HepG2 (cell line): ENCODE measurements around the gene BICDL2. TPM values are rescaled to one million over a fixed set of nuclear protein-coding genes. Genes with fewer than 3 reads are reported as not detected.

ENCODE experiments used
- ATAC-seq: fragments of 200-7000 bp; cut with Tn5 transposase; 3 replicates; pipeline ENCODE4 v1.9.1; 2020; ENCODE audit warnings: mild to moderate bottlenecking, moderate library complexity
- BruUV-seq: library from RNA; stranded (reverse); fragments of 400-500 nt; replicated peaks from 2 replicates; lab custom pipeline; 2021; lab: Mats Ljungman, UMichigan
- CTCF ChIA-PET: fragments of 300-600 bp; formaldehyde crosslinking; extraction: SDS; loops from one replicate; lab custom pipeline; 2021; ENCODE audit warnings: low total read pairs, inconsistent platforms, low intra/inter-chr PET ratio; lab: Yijun Ruan, JAX
- POLR2A ChIA-PET: fragments of 350-600 bp; sonication (Branson Sonifier 250); formaldehyde crosslinking; loops from one replicate; lab custom pipeline; 2020; ENCODE audit warnings: antibody characterized with exemption, inconsistent platforms; lab: Yijun Ruan, JAX
- DNase-seq: peaks from one replicate; pipeline ENCODE4 v3.0.0-alpha.2; 2015; ENCODE audit warnings: low spot score
- FAIRE-seq: peaks from 3 replicates; lab custom pipeline; 2011; peaks lifted over from hg19 to GRCh38; lab: Jason Lieb, UNC
- H2AFZ ChIP-seq: one replicate; pipeline ENCODE4 v1.6.1; 2011; ENCODE audit warnings: low read length, inconsistent platforms
- H3K27ac ChIP-seq: fragments of 300-600 bp; 3 replicates; pipeline ENCODE4 v1.8.0; 2011; ENCODE audit warnings: mixed run types, mild to moderate bottlenecking, mixed read lengths, low read length, inconsistent platforms; ENCODE audit not compliant: insufficient read depth; ENCODE audit errors: extremely low read length
- H3K27me3 ChIP-seq, 2 experiments: fragments of 200-600 bp in 1 of 2; 2 replicates in 1 of 2; 3 replicates in 1 of 2; pipeline versions ENCODE4 v1.6.0 to v1.8.0; 2011; ENCODE audit warnings: low read length in 2 of 2, mild to moderate bottlenecking in 2 of 2, moderate library complexity in 2 of 2, inconsistent platforms in 1 of 2; ENCODE audit not compliant: insufficient read depth in 2 of 2, control insufficient read depth in 1 of 2
- H3K36me3 ChIP-seq, 2 experiments: fragments of 200-600 bp in 1 of 2; replicated peaks in 1 of 2; 2 replicates in 1 of 2; 3 replicates in 1 of 2; pipeline versions ENCODE4 v1.5.1 to v1.8.0; 2011; ENCODE audit warnings: low read length in 2 of 2, inconsistent platforms in 1 of 2; ENCODE audit not compliant: insufficient read depth in 2 of 2, control insufficient read depth in 1 of 2
- H3K4me1 ChIP-seq: 2 replicates; pipeline ENCODE4 v1.5.1; 2012; ENCODE audit warnings: low read length, inconsistent platforms; ENCODE audit not compliant: insufficient read depth
- H3K4me2 ChIP-seq: 2 replicates; pipeline ENCODE4 v1.6.0; 2011; ENCODE audit warnings: low read depth, low read length, inconsistent platforms
- H3K4me3 ChIP-seq, 3 experiments: fragments of 200-600 bp in 1 of 3; sonication (generic), shearing (Covaris generic) in 1 of 3; replicated peaks in 1 of 3; 2 replicates each; pipeline ENCODE4 v1.5.1; 2011 to 2016; ENCODE audit warnings: low read length in 3 of 3, inconsistent platforms in 2 of 3, low read depth in 2 of 3, mild to moderate bottlenecking in 2 of 3, control low read depth in 1 of 3, mixed read lengths in 1 of 3; ENCODE audit not compliant: insufficient read depth in 1 of 3
- H3K79me2 ChIP-seq: one replicate; pipeline ENCODE4 v1.6.1; 2011; ENCODE audit warnings: low read length, inconsistent platforms; ENCODE audit not compliant: insufficient read depth
- H3K9ac ChIP-seq: 2 replicates; pipeline ENCODE4 v1.6.0; 2011; ENCODE audit warnings: mild to moderate bottlenecking, low read depth, low read length, inconsistent platforms; ENCODE audit not compliant: insufficient read depth
- H3K9me3 ChIP-seq: 2 replicates; pipeline ENCODE4 v1.5.1; 2012; ENCODE audit warnings: mild to moderate bottlenecking, low read length
- H4K20me1 ChIP-seq: 2 replicates; pipeline ENCODE4 v1.6.0; 2011; ENCODE audit warnings: inconsistent platforms, mild to moderate bottlenecking, low read length, moderate library complexity; ENCODE audit not compliant: insufficient read depth
- AGO2 ChIP-seq: fragments of 200-400 bp; formaldehyde crosslinking; optimal IDR thresholded peaks from 2 replicates; pipeline ENCODE3; 2017; ENCODE audit warnings: mild to moderate bottlenecking, low read depth, low read length, moderate library complexity
- BHLHE40 ChIP-seq: IDR thresholded peaks from 2 replicates; pipeline ENCODE4 v1.6.1; 2011; ENCODE audit warnings: low read length, improper control_type of control experiment
- CTCF ChIP-seq: sonication (generic); formaldehyde crosslinking; IDR thresholded peaks from 2 replicates; pipeline ENCODE4 v1.5.0; 2020; ENCODE audit warnings: mild to moderate bottlenecking, missing genetic modification reagents, moderate library complexity
- ETV5 ChIP-seq: IDR thresholded peaks from 2 replicates; pipeline ENCODE4 v1.6.1; 2018; ENCODE audit warnings: missing biosample characterization, missing genetic modification reagents, inconsistent platforms, borderline replicate concordance
- EZH2 ChIP-seq: conservative IDR thresholded peaks from 2 replicates; pipeline ENCODE4 v1.6.1; 2012; ENCODE audit warnings: mild to moderate bottlenecking, low read depth, low read length, moderate library complexity
- GABPB1 ChIP-seq: IDR thresholded peaks from 2 replicates; pipeline ENCODE4 v1.6.1; 2016; ENCODE audit warnings: mild to moderate bottlenecking, missing genetic modification reagents, moderate library complexity, missing compliant biosample characterization
- KDM2A ChIP-seq: sonication (generic); formaldehyde crosslinking; IDR thresholded peaks from 2 replicates; pipeline ENCODE4 v1.4.0; 2020; ENCODE audit warnings: low read depth, missing genetic modification reagents, borderline replicate concordance
- MAX ChIP-seq: IDR thresholded peaks from 2 replicates; pipeline ENCODE4 v1.6.1; 2012; ENCODE audit warnings: inconsistent platforms
- MAZ ChIP-seq, 2 experiments: sonication (generic) in 1 of 2; formaldehyde crosslinking in 1 of 2; IDR thresholded peaks; 2 replicates each; pipeline versions ENCODE4 v1.5.0 to v1.6.1; 2012 to 2020; ENCODE audit warnings: low read depth in 2 of 2, mild to moderate bottlenecking in 2 of 2, borderline replicate concordance in 1 of 2, improper control_type of control experiment in 1 of 2, low read length in 1 of 2, missing genetic modification reagents in 1 of 2, moderate library complexity in 1 of 2
- MTF2 ChIP-seq: sonication (generic); formaldehyde crosslinking; IDR thresholded peaks from 2 replicates; pipeline ENCODE4 v1.5.0; 2020; ENCODE audit warnings: missing genetic modification reagents, borderline replicate concordance
- MXD3 ChIP-seq: IDR thresholded peaks from 2 replicates; pipeline ENCODE4 v1.6.1; 2016; ENCODE audit warnings: mild to moderate bottlenecking, missing biosample characterization, missing genetic modification reagents
- RFX5 ChIP-seq: IDR thresholded peaks from 2 replicates; pipeline ENCODE4 v1.6.1; 2011; ENCODE audit warnings: low read depth, low read length, improper control_type of control experiment
- SALL1 ChIP-seq: sonication (generic); formaldehyde crosslinking; IDR thresholded peaks from 2 replicates; pipeline ENCODE4 v1.8.0; 2022; ENCODE audit warnings: mild to moderate bottlenecking, missing genetic modification reagents
- ZNF432 ChIP-seq: sonication (generic); formaldehyde crosslinking; IDR thresholded peaks from 2 replicates; pipeline ENCODE4 v1.5.0; 2020; ENCODE audit warnings: missing genetic modification reagents, mild to moderate bottlenecking, borderline replicate concordance
- ZNF687 ChIP-seq: sonication (generic); formaldehyde crosslinking; IDR thresholded peaks from 2 replicates; pipeline ENCODE4 v1.5.1; 2020; ENCODE audit warnings: mild to moderate bottlenecking, missing genetic modification reagents, moderate library complexity
- ZNF777 ChIP-seq: sonication (generic); formaldehyde crosslinking; IDR thresholded peaks from 2 replicates; pipeline ENCODE4 v1.4.0; 2020; ENCODE audit warnings: missing genetic modification reagents
- WGBS: methylation state at CpG from one replicate; pipeline ENCODE4 v1.1.6; 2017; ENCODE audit warnings: low lambda C conversion rate; 5-methylcytosine and 5-hydroxymethylcytosine counted together
- in situ Hi-C: cut with HindIII; loops from 2 replicates; pipeline ENCODE4 v1.10.0; 2017; ENCODE audit warnings: low pct_unique_long_range_greater_than_20kb; ENCODE audit not compliant: extremely low pct_ligation_motif_present
- intact Hi-C: fragments of 100-400 bp; cut with micrococcal nuclease; formaldehyde crosslinking; loops from one replicate; pipeline ENCODE4 v1.10.0; 2022; ENCODE audit not compliant: unreplicated experiment
- polyA plus RNA-seq, 8 experiments: library from polyadenylated mRNA; depleted of rRNA in 3 of 8; stranded (reverse) in 7 of 8; unstranded in 1 of 8; fragments of >200 nt; fragmentation: Illumina TruSeq in 4 of 8; extraction: Trizol in 4 of 8; gene quantifications; 2 replicates each; pipeline versions ENCODE4 v1.2.1 to v1.2.3, GENCODE V29; 2011 to 2016; ENCODE audit warnings: low read depth in 4 of 8, missing spikeins in 1 of 8, mixed read lengths in 1 of 8; ENCODE audit not compliant: insufficient read depth in 1 of 8
- total RNA-seq, 5 experiments: library from RNA; depleted of rRNA; stranded (reverse); fragments of >200 nt; fragmentation: Illumina TruSeq; extraction: Trizol; gene quantifications; 2 replicates each; pipeline ENCODE4 v1.2.3, GENCODE V29; 2016; ENCODE audit warnings: low read depth in 1 of 5

BICDL2 gene
- total and polyA plus RNA-seq, 2 of the 13 experiments (the other 11 are each of a cell fraction or from before 2014, with no cell fraction given) = 0.12 TPM; not detected in 1

GRCh38 chr16:3029491-3030221 is 7.1 kb downstream of the BICDL2 start:
- H3K36me3 ChIP-seq = peaks cover 16 to 17% of the 10 kb centered on the region in 2 experiments; a peak in 4 of 5 replicates
- peak overlapping the region; percentile 15 to 61 (median 24); a peak in 5 of 6 replicates for H3K4me3 ChIP-seq
- BruUV-seq = no TSS peak
- H3K9ac ChIP-seq = 0 out of 2 replicates have a peak overlapping the region, but pooled peaks have one; percentile 26
- peaks cover 9 to 57% of the 10 kb centered on the region in 2 experiments for H3K27me3 ChIP-seq
- H3K4me2 ChIP-seq = peak overlapping the region; percentile 75
- H3K4me1 ChIP-seq = peaks cover 32% of the 10 kb centered on the region
- no peak overlapping the region for H2AFZ ChIP-seq
- DNase-seq (no peak), FAIRE-seq (no peak), ATAC-seq (peak; percentile 12)
- H4K20me1 ChIP-seq = peaks cover 5% of the 10 kb centered on the region; the same call in 1 of the 2 replicates
- POLR2A ChIA-PET = interaction anchor here (0.8 to 18.8 kb wide), 5 partner anchors 13 to 58 kb away, joined by 3 to 750 read pairs (median 6); partner anchors contain the start of gene CLDN9
- no peaks in the 10 kb centered on the region for H3K9me3 ChIP-seq
- in situ Hi-C loops (no loop called here), intact Hi-C loops (no loop called here)
- H3K79me2 ChIP-seq = no peaks in the 10 kb centered on the region
- CTCF ChIA-PET = interaction anchor here (1.4 kb wide), 1 partner anchor 28 kb away, joined by 5 read pairs; no protein-coding TSS in a partner anchor
- no peak overlapping the region for H3K27ac ChIP-seq
- WGBS = 21% methylated on average over 15 of the region's 59 CpGs
- TF ChIP-seq ZNF777 (peak; percentile 86), GABPB1 (CRISPR knock-in tag) (peak; percentile 27; the same call in 1 of the 2 replicates), ZNF432 (CRISPR knock-in tag) (no peak), BHLHE40 (0 out of 2 replicates have a peak, but pooled peaks have one; percentile 4), ETV5 (CRISPR knock-in tag) (peak; percentile 18; the same call in 1 of the 2 replicates), MAX (peak; percentile 76), CTCF (CRISPR knock-in tag) (peak; percentile 20; the same call in 1 of the 2 replicates), KDM2A (CRISPR knock-in tag) (peak; percentile 81; the same call in 1 of the 2 replicates), ZNF687 (CRISPR knock-in tag) (peak; percentile 88), SALL1 (CRISPR knock-in tag) (0 out of 2 replicates have a peak, but pooled peaks have one; percentile 28), EZH2 (peak; percentile 95), MAZ (IDR thresholded peaks at IDR 0.05; ENCODE audit: borderline replicate concordance, low read depth, low read length) (no peak), MAZ (CRISPR knock-in tag; IDR thresholded peaks at IDR 0.05; ENCODE audit: low read depth) (0 out of 2 replicates have a peak, but pooled peaks have one; percentile 23), MTF2 (peak; percentile 85; the same call in 1 of the 2 replicates), MXD3 (CRISPR knock-in tag) (0 out of 2 replicates have a peak, but pooled peaks have one; percentile 15), AGO2 (peak; percentile 68), RFX5 (no peak)
